ENCODE results near the gene BCAT1.

DNA sequence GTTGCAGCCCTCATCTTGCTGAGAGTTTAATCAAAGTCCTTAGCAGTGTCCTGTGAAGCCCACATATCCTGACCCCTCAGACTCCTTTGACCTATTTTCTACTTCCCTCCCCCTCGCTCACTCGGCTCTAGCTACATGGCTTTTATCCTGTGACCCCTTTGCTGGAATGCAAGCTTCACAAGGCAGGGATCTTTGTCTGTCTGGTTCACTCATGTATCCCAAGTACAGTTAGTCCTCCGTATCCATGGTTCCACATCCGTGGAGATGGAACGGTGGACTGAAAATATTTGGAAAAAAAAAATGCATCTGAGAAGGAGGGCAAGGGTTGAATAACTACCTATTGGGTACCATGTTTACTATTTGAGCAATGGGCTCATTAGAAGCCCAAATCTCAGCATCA, 173.8 kb downstream of the BCAT1 start:
- TF ChIP-seq CTCF (IDR thresholded peaks at IDR 0.05; ENCODE audit: poor library complexity): no peak
- no peak for TF ChIP-seq EZH2 (IDR thresholded peaks at IDR 0.05; ENCODE audit: borderline replicate concordance)
- TF ChIP-seq EZH2phosphoT487 (IDR thresholded peaks at IDR 0.05; ENCODE audit: low read depth, severe bottlenecking, unreplicated experiment): no peak

All from hepatocyte (in vitro differentiated cells).